KG1 (cell line): Measurements from ENCODE around the gene MYO6.

Source experiments
- DNase-seq: peaks from one replicate; lab custom pipeline; 2025; lab: John Stamatoyannopoulos, UW

MYO6 gene

GRCh38 chr6:75827163-75827562 is 78.1 kb downstream of the MYO6 start:
- no peak for DNase-seq

GRCh38 chr6:75830959-75831885 is 82.2 kb downstream of the MYO6 start:
- no peak for DNase-seq

GRCh38 chr6:75834447-75834846 is 85.4 kb downstream of the MYO6 start:
- no peak for DNase-seq

- no peak for DNase-seq
These were observed 93.2 kb downstream of the MYO6 start for GRCh38 chr6:75842191-75842590.

GRCh38 chr6:75842732-75843131 is 93.7 kb downstream of the MYO6 start:
- DNase-seq: no peak

GRCh38 chr6:75843396-75843795 is 94.4 kb downstream of the MYO6 start:
- no peak for DNase-seq

GRCh38 chr6:75848274-75848673 is 99.2 kb downstream of the MYO6 start:
- no peak for DNase-seq

- no peak for DNase-seq
These were observed 100.4 kb downstream of the MYO6 start for GRCh38 chr6:75849329-75850025.

- DNase-seq: no peak
These were observed 101.2 kb downstream of the MYO6 start for GRCh38 chr6:75850026-75850833.

GRCh38 chr6:75852721-75853120 is 103.7 kb downstream of the MYO6 start:
- DNase-seq: no peak

- DNase-seq: no peak
These were observed 104.8 kb downstream of the MYO6 start for GRCh38 chr6:75853806-75854205.

GRCh38 chr6:75855052-75855451 is 106.0 kb downstream of the MYO6 start:
- peak; percentile 45 for DNase-seq

- DNase-seq: no peak
These were observed 107.9 kb downstream of the MYO6 start for GRCh38 chr6:75856902-75857301.

GRCh38 chr6:75863001-75863400 is 114.0 kb downstream of the MYO6 start:
- DNase-seq: no peak

GRCh38 chr6:75863784-75864183 is 114.7 kb downstream of the MYO6 start:
- DNase-seq: no peak

GRCh38 chr6:75864446-75864845 is 115.4 kb downstream of the MYO6 start:
- no peak for DNase-seq

- no peak for DNase-seq
These were observed 121.3 kb downstream of the MYO6 start for GRCh38 chr6:75870389-75870788.

- no peak for DNase-seq
These were observed 125.2 kb downstream of the MYO6 start for GRCh38 chr6:75874224-75874623.

GRCh38 chr6:75876152-75876551 is 127.1 kb downstream of the MYO6 start:
- no peak for DNase-seq

GRCh38 chr6:75880305-75880704 is 131.3 kb downstream of the MYO6 start:
- DNase-seq: no peak

GRCh38 chr6:75882734-75883133 is 133.7 kb downstream of the MYO6 start:
- DNase-seq: no peak

- no peak for DNase-seq
These were observed 135.8 kb downstream of the MYO6 start for GRCh38 chr6:75884822-75885221.
